ENCODE data around the gene LRRN3. TPM values are rescaled to one million over a fixed set of nuclear protein-coding genes. Genes with fewer than 3 reads are reported as not detected.
A peak's percentile ranks its signal among the peaks of the same experiment; 100 is the strongest.

LRRN3 gene
- total RNA-seq: 1 to 10 TPM; 5.4 to 5.8 TPM

DNA sequence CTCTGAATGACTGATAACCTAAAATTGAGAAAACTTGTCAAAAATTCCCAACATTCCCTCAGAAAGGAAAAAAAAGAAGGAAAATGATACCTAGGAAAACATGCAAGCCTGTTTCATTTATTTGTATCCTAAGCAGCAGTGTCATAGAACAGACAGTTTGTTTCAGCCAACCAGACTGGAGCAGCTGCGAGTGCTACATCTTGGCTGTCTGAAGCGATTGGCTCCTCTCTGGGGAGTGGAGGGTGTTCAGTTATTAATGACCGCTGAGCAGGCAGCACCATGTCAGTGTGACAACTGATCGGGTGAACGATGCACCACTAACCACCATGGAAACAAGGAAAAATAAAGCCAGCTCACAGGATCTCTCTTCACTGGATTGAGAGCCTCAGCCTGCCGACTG, at the start of gene LRRN3:
Gene LRRN3 (plus strand): TSS at position 282 of the 400 bp plus-strand sequence. CDS start 31,646 bp downstream, outside the sequence.
- Mint-ChIP-seq H3K4me1 (ENCODE audit: low read depth) (peaks cover 68% of the 10 kb centered on the region), H3K36me3 (ENCODE audit: low read depth) (no peaks in the 10 kb centered on the region), H3K9me3 (no peaks in the 10 kb centered on the region), H3K27me3 (ENCODE audit: low read depth) (no peaks in the 10 kb centered on the region), H3K27ac (peak within 1 kb of the TSS; percentile 92), H3K4me3 (peak within 1 kb of the TSS; percentile 85)
- CTCF ChIA-PET: interaction anchor here (0.6 to 1.2 kb wide), 10 partner anchors 9 to 763 kb away, joined by 3 to 8 read pairs (median 3); no protein-coding TSS in a partner anchor
- DNase-seq: peak; percentile 68
- intact Hi-C loops (cut with micrococcal nuclease): loop anchor here (1.0 to 10.0 kb wide), 9 partner anchors 47 to 1361 kb away; partner anchors contain the start of genes DOCK4, IFRD1 and ZNF277

DNA sequence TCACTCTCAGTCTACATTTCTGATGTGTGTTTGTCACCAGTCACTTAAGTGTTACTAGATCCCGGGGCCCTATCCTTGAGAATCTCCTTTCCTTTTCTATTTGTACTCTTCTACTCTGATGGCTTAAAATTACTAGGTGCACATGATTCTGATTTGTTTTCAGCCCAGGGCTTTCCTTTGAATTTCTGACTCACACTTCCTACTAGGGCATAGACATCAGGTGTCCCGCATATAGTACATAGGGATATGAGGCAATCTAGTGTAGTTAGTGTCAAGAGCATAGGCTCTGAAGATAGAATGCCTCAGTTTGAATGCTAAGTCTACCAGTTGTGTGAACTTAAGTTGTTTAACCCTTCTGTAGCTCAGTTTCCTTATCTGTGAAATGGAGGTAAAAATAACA, 49.4 kb upstream of the LRRN3 start:
- Mint-ChIP-seq H3K27ac (peak overlapping the region; percentile 20), H3K4me3 (no peak overlapping the region), H3K9me3 (no peaks in the 10 kb centered on the region), H3K4me1 (ENCODE audit: low read depth) (peaks cover 18% of the 10 kb centered on the region), H3K27me3 (ENCODE audit: low read depth) (no peaks in the 10 kb centered on the region), H3K36me3 (ENCODE audit: low read depth) (no peaks in the 10 kb centered on the region)
- CTCF ChIA-PET: no interaction called here
- DNase-seq: no peak
- intact Hi-C loops (cut with micrococcal nuclease): no loop called here

DNA sequence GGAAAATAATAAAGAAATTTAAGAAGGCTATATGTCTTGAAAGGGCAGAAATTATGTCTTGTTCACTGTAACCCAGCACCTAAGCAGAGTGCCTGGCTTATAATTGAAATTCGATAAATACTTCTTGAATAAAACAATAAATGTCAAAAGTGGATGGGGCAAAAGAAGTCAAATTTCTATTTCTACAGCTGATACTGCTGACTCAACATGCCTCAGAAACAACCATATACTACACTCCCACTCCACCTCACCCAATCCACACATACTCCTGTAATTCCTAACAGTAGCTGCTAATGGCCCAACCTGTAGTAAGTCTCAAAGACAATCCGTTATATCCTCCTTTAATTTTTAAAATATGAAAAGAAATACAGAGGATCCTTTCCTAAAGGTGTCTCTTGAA, 48.1 kb upstream of the LRRN3 start:
- CTCF ChIA-PET: interaction anchor here (0.5 kb wide), 1 partner anchor 48 kb away, joined by 5 read pairs; the partner anchor contains the start of gene LRRN3
- no peak overlapping the region for H3K4me3 Mint-ChIP-seq
- intact Hi-C loops (cut with micrococcal nuclease): no loop called here
- no peaks in the 10 kb centered on the region for H3K36me3 Mint-ChIP-seq (ENCODE audit: low read depth)
- no peaks in the 10 kb centered on the region for H3K9me3 Mint-ChIP-seq
- H3K27ac Mint-ChIP-seq: no peak overlapping the region
- H3K27me3 Mint-ChIP-seq (ENCODE audit: low read depth): no peaks in the 10 kb centered on the region
- H3K4me1 Mint-ChIP-seq (ENCODE audit: low read depth): peaks cover 15% of the 10 kb centered on the region
- no peak for DNase-seq

DNA sequence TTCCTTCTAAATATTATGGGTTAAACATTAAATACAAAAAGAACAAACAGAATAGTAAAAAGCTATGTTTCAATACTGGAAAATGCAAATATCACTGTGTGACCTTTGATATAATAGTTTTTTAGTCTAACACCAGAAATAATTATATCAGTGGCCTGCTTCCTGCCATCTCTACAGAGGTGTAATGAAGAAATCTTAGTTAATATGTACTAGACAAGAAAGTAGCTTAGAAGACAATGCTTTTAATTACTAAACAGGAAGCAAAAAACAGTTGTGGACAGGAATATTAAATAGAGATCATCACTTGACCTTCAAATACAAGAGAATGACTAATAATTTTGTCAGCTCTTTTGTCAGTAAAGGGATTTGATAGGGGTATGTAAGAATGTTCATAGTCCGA, 47.4 kb upstream of the LRRN3 start:
- Mint-ChIP-seq H3K9me3 (no peaks in the 10 kb centered on the region), H3K27ac (no peak overlapping the region), H3K4me1 (ENCODE audit: low read depth) (peaks cover 8% of the 10 kb centered on the region), H3K27me3 (ENCODE audit: low read depth) (no peaks in the 10 kb centered on the region), H3K4me3 (no peak overlapping the region), H3K36me3 (ENCODE audit: low read depth) (no peaks in the 10 kb centered on the region)
- CTCF ChIA-PET: no interaction called here
- intact Hi-C loops (cut with micrococcal nuclease): no loop called here
- no peak for DNase-seq

DNA sequence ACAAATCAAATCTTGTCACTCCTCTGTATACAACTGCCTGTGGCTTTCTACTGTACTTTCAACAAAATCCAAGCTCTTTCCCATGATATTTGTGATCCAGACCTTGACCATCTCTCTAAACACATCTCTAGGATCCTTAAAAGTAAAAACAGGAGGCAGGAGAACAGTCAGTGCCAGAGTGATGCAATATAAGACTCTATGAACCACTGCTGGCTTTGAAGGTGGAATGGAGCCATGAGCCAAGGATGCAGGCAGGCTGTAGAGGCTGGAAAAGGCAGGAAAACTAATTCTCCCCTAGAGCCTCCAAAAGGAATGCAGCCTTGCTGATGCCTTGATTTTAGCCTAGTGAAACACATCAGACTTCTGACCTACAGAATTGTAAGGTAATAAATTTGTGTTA, 45.5 kb upstream of the LRRN3 start:
- DNase-seq: no peak
- no peak overlapping the region for H3K27ac Mint-ChIP-seq
- peaks cover 8% of the 10 kb centered on the region for H3K4me1 Mint-ChIP-seq (ENCODE audit: low read depth)
- H3K27me3 Mint-ChIP-seq (ENCODE audit: low read depth): no peaks in the 10 kb centered on the region
- CTCF ChIA-PET: no interaction called here
- H3K36me3 Mint-ChIP-seq (ENCODE audit: low read depth): no peaks in the 10 kb centered on the region
- intact Hi-C loops (cut with micrococcal nuclease): no loop called here
- no peaks in the 10 kb centered on the region for H3K9me3 Mint-ChIP-seq
- H3K4me3 Mint-ChIP-seq: no peak overlapping the region

DNA sequence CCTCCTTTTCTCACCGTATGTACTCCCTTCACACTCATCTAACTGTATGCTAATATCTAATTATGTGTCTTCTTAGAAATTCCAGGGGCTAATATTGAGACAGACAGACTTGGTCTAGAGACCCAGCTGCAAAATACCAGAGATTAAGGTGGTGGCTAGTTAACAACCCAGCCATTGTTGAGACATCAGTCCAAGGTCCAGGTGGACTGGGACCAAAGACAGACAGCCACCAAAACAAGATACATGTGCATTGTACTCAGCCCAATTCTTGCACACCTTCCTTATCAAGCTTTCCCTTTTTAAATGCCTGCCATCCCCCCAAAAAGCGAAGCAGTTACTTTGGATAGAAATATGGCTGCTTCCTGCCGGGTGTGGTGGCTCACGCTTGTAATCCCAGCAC, 43.3 kb upstream of the LRRN3 start:
- CTCF ChIA-PET: no interaction called here
- intact Hi-C loops (cut with micrococcal nuclease): loop anchor here (2.0 kb wide), 1 partner anchor 25 kb away; no protein-coding TSS in a partner anchor
- Mint-ChIP-seq H3K36me3 (ENCODE audit: low read depth) (no peaks in the 10 kb centered on the region), H3K4me1 (ENCODE audit: low read depth) (peaks cover 8% of the 10 kb centered on the region), H3K27me3 (ENCODE audit: low read depth) (no peaks in the 10 kb centered on the region), H3K4me3 (no peak overlapping the region), H3K27ac (no peak overlapping the region), H3K9me3 (no peaks in the 10 kb centered on the region)
- DNase-seq: no peak

DNA sequence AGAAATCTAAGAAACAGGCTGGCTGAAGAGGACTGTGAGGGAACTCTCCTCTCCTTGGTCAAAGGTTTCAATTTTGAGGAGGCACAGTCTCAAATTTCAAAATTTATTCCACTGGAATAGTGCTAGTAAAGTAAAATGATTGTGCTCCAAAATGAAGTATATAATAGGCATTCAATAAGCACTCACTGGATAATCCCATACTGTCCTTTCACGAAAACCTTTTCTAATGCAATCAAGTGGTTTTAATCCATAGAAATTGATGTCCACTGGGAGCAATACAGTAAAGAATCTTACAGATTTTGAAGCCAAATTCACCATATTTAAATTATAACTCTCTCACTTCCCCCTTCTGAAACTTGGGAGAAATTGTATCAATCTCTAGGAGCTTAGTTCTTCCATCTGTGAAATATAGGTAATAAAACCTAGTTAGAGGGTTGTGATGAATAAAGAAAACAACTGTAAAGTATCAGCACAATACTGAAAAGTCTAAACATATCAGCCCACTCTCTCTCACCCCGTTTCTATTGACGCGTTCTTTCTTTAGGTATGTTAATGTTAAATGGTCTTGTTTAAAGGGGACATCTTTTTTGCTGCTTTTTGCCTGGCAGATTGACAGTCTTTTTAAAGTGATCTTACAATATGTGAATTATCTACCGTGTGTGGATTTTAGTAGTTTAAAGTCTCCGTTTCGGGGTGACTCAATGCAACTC, 40.8 kb upstream of the LRRN3 start:
- H3K4me1 Mint-ChIP-seq (ENCODE audit: low read depth): peaks cover 17% of the 10 kb centered on the region
- DNase-seq: no peak
- H3K9me3 Mint-ChIP-seq: no peaks in the 10 kb centered on the region
- intact Hi-C loops (cut with micrococcal nuclease): no loop called here
- H3K36me3 Mint-ChIP-seq (ENCODE audit: low read depth): no peaks in the 10 kb centered on the region
- no peak overlapping the region for H3K27ac Mint-ChIP-seq
- H3K27me3 Mint-ChIP-seq (ENCODE audit: low read depth): no peaks in the 10 kb centered on the region
- H3K4me3 Mint-ChIP-seq: no peak overlapping the region
- CTCF ChIA-PET: no interaction called here

DNA sequence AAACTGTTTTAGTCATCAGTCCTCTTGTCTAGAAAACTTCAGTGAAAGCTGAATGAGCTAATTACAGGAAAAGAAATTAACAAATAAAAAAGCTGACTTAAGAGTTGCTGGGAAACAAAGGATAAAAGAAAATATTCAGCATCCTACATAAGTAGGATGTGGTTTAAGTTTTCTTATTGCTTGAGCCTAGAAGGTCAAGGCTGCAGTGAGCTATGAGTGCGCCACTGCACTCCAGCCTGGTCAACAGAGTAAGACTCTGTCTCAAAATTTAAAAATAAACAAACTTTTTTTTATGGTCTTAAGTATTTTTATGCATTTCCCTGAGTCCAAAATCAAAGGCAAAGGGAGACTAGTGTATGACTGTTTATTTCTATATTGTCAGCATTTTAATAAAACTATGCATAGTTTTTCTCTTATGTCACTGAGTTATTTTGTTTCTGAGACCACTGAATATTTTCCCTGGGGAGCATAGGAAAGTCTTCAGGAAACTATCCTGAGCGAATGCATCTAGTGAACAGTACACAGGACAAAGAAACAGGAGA, 40.0 kb upstream of the LRRN3 start:
- H3K4me1 Mint-ChIP-seq (ENCODE audit: low read depth): peaks cover 19% of the 10 kb centered on the region
- H3K4me3 Mint-ChIP-seq: no peak overlapping the region
- intact Hi-C loops (cut with micrococcal nuclease): no loop called here
- H3K27me3 Mint-ChIP-seq (ENCODE audit: low read depth): no peaks in the 10 kb centered on the region
- DNase-seq: no peak
- no peaks in the 10 kb centered on the region for H3K9me3 Mint-ChIP-seq
- CTCF ChIA-PET: no interaction called here
- H3K36me3 Mint-ChIP-seq (ENCODE audit: low read depth): no peaks in the 10 kb centered on the region
- H3K27ac Mint-ChIP-seq: no peak overlapping the region

DNA sequence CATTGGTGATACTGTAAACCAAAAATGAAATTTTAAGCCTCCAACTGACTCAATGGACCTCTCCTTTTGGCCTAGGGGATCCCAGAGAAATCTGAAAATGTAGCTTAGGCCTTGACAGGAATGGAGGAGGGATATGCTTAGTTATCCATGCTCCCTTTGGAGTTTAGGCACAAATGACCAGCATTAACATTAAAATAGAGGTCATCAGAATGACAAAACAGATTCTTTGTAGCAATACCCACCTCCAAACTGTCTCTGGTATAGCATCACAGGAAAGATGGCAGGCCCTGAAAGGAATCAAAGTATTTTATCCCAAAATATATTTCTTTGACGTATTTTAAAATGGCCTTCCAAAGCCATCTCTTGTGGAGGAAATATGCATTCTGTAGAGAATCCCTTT, 39.1 kb upstream of the LRRN3 start:
- CTCF ChIA-PET: interaction anchor here (0.6 kb wide), 2 partner anchors 35 to 689 kb away, joined by 3 read pairs; no protein-coding TSS in a partner anchor
- no peak overlapping the region for H3K4me3 Mint-ChIP-seq
- peaks cover 21% of the 10 kb centered on the region for H3K4me1 Mint-ChIP-seq (ENCODE audit: low read depth)
- intact Hi-C loops (cut with micrococcal nuclease): no loop called here
- no peaks in the 10 kb centered on the region for H3K27me3 Mint-ChIP-seq (ENCODE audit: low read depth)
- H3K9me3 Mint-ChIP-seq: no peaks in the 10 kb centered on the region
- H3K36me3 Mint-ChIP-seq (ENCODE audit: low read depth): no peaks in the 10 kb centered on the region
- no peak overlapping the region for H3K27ac Mint-ChIP-seq
- no peak for DNase-seq

DNA sequence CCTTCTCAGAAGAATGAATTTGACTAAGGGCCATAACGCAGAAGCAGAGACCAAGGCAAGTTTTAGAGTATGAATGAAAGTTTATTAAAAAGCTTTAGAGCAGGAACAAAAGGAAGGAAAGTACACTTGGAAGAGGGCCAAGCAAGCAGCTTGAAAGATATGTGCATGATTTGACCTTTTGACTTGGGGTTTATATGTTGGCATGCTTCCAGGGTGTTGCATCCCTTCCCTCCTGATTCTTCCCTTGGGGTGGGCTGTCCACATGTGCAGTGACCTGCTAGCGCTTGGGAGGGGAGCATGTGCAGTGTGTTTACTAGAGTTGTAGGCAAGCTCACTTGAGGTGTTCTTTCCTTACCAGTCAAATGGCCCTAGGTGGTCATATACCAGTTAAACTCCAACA, 37.9 kb upstream of the LRRN3 start:
- no peak overlapping the region for H3K4me3 Mint-ChIP-seq
- no peaks in the 10 kb centered on the region for H3K27me3 Mint-ChIP-seq (ENCODE audit: low read depth)
- peaks cover 25% of the 10 kb centered on the region for H3K4me1 Mint-ChIP-seq (ENCODE audit: low read depth)
- H3K9me3 Mint-ChIP-seq: no peaks in the 10 kb centered on the region
- H3K27ac Mint-ChIP-seq: no peak overlapping the region
- DNase-seq: no peak
- H3K36me3 Mint-ChIP-seq (ENCODE audit: low read depth): no peaks in the 10 kb centered on the region
- intact Hi-C loops (cut with micrococcal nuclease): no loop called here
- CTCF ChIA-PET: interaction anchor here (0.5 to 0.6 kb wide), 3 partner anchors 37 to 84 kb away, joined by 3 read pairs; no protein-coding TSS in a partner anchor

DNA sequence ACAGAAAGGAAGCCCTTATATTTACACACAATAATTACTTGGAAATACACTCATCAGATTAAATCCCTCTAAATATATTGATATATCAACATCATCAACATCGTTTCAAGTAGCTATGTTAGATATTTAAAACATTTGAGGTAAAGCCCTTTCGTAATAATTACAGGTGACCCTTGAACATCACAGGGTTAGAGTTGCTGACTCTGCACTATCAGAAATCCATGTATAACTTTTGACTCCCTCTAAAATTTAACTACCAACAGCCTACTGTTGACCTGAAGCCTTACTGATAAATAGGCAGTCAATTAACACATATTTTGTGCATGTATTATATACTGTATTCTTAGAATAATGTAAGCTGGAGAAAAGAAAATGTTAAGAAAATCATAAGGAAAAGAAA, 34.6 kb upstream of the LRRN3 start:
- DNase-seq: no peak
- Mint-ChIP-seq H3K4me3 (no peak overlapping the region), H3K4me1 (ENCODE audit: low read depth) (peaks cover 27% of the 10 kb centered on the region), H3K36me3 (ENCODE audit: low read depth) (no peaks in the 10 kb centered on the region), H3K27ac (no peak overlapping the region), H3K9me3 (peaks cover under 1% of the 10 kb centered on the region), H3K27me3 (ENCODE audit: low read depth) (no peaks in the 10 kb centered on the region)
- CTCF ChIA-PET: no interaction called here
- intact Hi-C loops (cut with micrococcal nuclease): no loop called here

- Mint-ChIP-seq H3K36me3 (ENCODE audit: low read depth) (peaks cover 3% of the 10 kb centered on the region), H3K27me3 (ENCODE audit: low read depth) (no peaks in the 10 kb centered on the region), H3K4me1 (ENCODE audit: low read depth) (peaks cover 27% of the 10 kb centered on the region), H3K27ac (no peak overlapping the region), H3K9me3 (peaks cover 6% of the 10 kb centered on the region), H3K4me3 (no peak overlapping the region)
- no peak for DNase-seq
- intact Hi-C loops (cut with micrococcal nuclease): no loop called here
- CTCF ChIA-PET: interaction anchor here (0.6 kb wide), 1 partner anchor 151 kb away, joined by 3 read pairs; no protein-coding TSS in a partner anchor
Measured at GRCh38 chr7:111057066-111057465, 33.9 kb upstream of the LRRN3 start.

- Mint-ChIP-seq H3K4me3 (no peak overlapping the region), H3K27ac (no peak overlapping the region), H3K4me1 (ENCODE audit: low read depth) (peaks cover 12% of the 10 kb centered on the region), H3K36me3 (ENCODE audit: low read depth) (peaks cover 15% of the 10 kb centered on the region), H3K9me3 (peaks cover 25% of the 10 kb centered on the region), H3K27me3 (ENCODE audit: low read depth) (no peaks in the 10 kb centered on the region)
- no peak for DNase-seq
- CTCF ChIA-PET: no interaction called here
- intact Hi-C loops (cut with micrococcal nuclease): loop anchor here (2.0 kb wide), 1 partner anchor 15 kb away; no protein-coding TSS in a partner anchor
Measured at GRCh38 chr7:111059833-111060232, 31.1 kb upstream of the LRRN3 start.
